HG03103 (cell line): ENCODE data around the gene BGN.

Experiments
- ATAC-seq: cut with Tn5 transposase; IDR thresholded peaks from one replicate; pipeline ENCODE4 v1.9.1; 2021; ENCODE audit warnings: low read depth; ENCODE audit not compliant: unreplicated experiment

The BGN gene

GRCh38 chrX:153502131-153502530, 7.4 kb downstream of the BGN start:
- ATAC-seq, result no peak

- no peak for ATAC-seq
Observed at GRCh38 chrX:153502796-153503195, 8.0 kb downstream of the BGN start.

GRCh38 chrX:153504445-153505016, 9.8 kb downstream of the BGN start:
- ATAC-seq, result no peak

- ATAC-seq, result no peak
Observed at GRCh38 chrX:153505361-153505760, 10.6 kb downstream of the BGN start.

GRCh38 chrX:153507484-153508178, 12.9 kb downstream of the BGN start:
- peak; percentile 96 for ATAC-seq

- ATAC-seq, result no peak
Observed at GRCh38 chrX:153509592-153509991, 14.8 kb downstream of the BGN start.

GRCh38 chrX:153510383-153510782, 15.6 kb downstream of the BGN start:
- ATAC-seq, result no peak

- no peak for ATAC-seq
Observed at GRCh38 chrX:153511784-153512500, 17.2 kb downstream of the BGN start.

GRCh38 chrX:153512501-153512893, 17.7 kb downstream of the BGN start:
- no peak for ATAC-seq

- no peak for ATAC-seq
Observed at GRCh38 chrX:153513265-153513664, 18.5 kb downstream of the BGN start.

GRCh38 chrX:153514259-153514658, 19.5 kb downstream of the BGN start:
- no peak for ATAC-seq

GRCh38 chrX:153515435-153515834, 20.7 kb downstream of the BGN start:
- no peak for ATAC-seq

GRCh38 chrX:153516073-153516472, 21.3 kb downstream of the BGN start:
- ATAC-seq, result no peak

GRCh38 chrX:153517423-153517822, 22.6 kb downstream of the BGN start, which contains the start of gene ATP2B3:
TSS of gene ATP2B3 (plus strand) at chrX:153517642. CDS start at chrX:153536248, 18,606 bp downstream.
- ATAC-seq, result no peak

- ATAC-seq, result no peak
Observed at GRCh38 chrX:153517946-153518834, 23.4 kb downstream of the BGN start.

- no peak for ATAC-seq
Observed at GRCh38 chrX:153519569-153520286, 24.9 kb downstream of the BGN start.

GRCh38 chrX:153520287-153520917, 25.6 kb downstream of the BGN start:
- no peak for ATAC-seq

GRCh38 chrX:153521034-153521433, 26.3 kb downstream of the BGN start:
- ATAC-seq, result no peak

GRCh38 chrX:153522259-153522658, 27.5 kb downstream of the BGN start:
- ATAC-seq, result no peak

GRCh38 chrX:153523269-153523668, 28.5 kb downstream of the BGN start:
- no peak for ATAC-seq
